ENCODE results near the gene MFN2.

The MFN2 gene

DNA sequence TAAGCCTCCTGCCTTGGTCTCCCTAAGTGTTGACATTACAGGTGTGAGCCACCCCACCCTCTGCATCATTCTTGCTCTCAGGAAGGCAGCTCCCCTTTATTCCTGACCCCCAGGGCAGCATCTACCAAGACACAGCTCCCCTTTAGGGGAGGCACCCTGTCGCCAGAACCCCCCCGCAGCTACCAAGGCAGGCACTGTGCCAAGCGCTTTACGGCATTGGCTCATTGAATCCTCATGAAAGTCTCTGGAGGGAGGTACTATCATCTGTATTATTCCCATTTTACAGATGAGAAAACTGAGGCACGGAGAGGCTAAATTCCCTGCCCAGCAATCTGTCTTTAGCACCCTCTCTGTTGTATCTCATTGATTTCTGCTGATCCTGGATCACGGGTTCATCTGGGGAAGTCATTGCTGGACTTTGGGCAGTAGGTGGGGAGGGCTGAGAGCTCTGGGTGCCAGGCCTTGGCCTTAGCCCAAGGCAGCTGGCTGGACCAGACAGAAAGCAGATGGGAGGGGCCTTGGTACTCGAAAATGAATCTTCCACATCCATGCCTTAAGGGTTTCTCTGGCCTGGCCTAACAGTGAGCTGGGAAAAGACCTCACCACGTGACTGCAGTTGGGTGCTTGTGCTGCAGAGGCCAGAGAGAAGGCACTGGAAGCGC lies 39.9 kb upstream of the MFN2 start:
- no peak overlapping the region for H3K4me3 ChIP-seq (ENCODE audit: insufficient read depth, low read depth, low read length, poor library complexity, severe bottlenecking)
- H3K4me1 ChIP-seq (ENCODE audit: control insufficient read depth, insufficient read depth, low read length, poor library complexity, severe bottlenecking), result no peaks in the 10 kb centered on the region
- H3K27me3 ChIP-seq (replicated peaks; ENCODE audit: control insufficient read depth, insufficient read depth, low read length, poor library complexity, severe bottlenecking), result no peaks in the 10 kb centered on the region
- DNase-seq, result no peak
- no peak overlapping the region for H3K27ac ChIP-seq (ENCODE audit: insufficient read depth, low read length, poor library complexity, severe bottlenecking)
- H3K36me3 ChIP-seq (ENCODE audit: control insufficient read depth, insufficient read depth, low read length), result no peaks in the 10 kb centered on the region
- no peaks in the 10 kb centered on the region for H3K9me3 ChIP-seq (ENCODE audit: control insufficient read depth, low read length)

DNA sequence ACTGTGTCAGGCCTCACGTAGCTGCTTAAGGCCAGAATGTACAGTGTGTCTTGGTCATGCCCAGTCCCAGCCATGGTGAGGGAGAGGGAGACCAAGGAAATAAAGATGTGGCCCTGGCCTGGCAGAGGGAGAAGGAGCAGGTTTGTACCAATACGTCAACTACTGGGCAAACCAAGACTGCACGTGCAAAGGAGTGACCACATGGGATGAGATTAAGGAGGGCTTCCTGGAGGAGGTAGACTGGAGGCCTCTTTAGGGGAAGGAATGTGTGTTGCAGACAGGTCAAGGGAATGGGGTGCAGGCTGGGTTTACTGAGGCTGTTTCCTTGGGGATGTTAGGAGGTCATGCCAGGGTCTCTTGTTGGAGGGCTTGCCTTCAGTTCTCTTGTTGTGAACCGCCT lies 38.0 kb upstream of the MFN2 start:
- no peak for DNase-seq
- H3K4me3 ChIP-seq (ENCODE audit: insufficient read depth, low read depth, low read length, poor library complexity, severe bottlenecking), result no peak overlapping the region
- no peaks in the 10 kb centered on the region for H3K4me1 ChIP-seq (ENCODE audit: control insufficient read depth, insufficient read depth, low read length, poor library complexity, severe bottlenecking)
- no peaks in the 10 kb centered on the region for H3K36me3 ChIP-seq (ENCODE audit: control insufficient read depth, insufficient read depth, low read length)
- no peak overlapping the region for H3K27ac ChIP-seq (ENCODE audit: insufficient read depth, low read length, poor library complexity, severe bottlenecking)
- H3K27me3 ChIP-seq (replicated peaks; ENCODE audit: control insufficient read depth, insufficient read depth, low read length, poor library complexity, severe bottlenecking), result no peaks in the 10 kb centered on the region
- no peaks in the 10 kb centered on the region for H3K9me3 ChIP-seq (ENCODE audit: control insufficient read depth, low read length)

DNA sequence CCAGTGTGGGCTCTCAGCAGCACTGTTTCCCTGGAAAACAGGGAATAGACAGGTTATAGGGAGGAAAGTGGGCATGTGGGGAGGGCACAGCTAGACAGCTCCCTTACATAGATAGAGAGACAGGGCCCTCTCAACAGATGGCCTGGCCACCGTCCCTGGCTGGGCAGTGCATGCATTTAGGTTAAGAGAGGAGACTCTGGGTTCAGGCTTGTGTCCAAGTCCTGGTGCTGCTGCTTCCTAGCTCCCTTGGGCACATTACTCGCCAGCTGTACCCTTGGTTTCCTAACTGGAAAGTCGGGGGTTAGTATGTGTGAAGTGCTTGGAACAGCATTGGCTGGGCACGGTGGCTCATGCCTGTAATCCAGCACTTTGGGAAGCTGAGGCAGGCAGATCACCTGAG lies 36.6 kb upstream of the MFN2 start:
- no peak overlapping the region for H3K27ac ChIP-seq (ENCODE audit: insufficient read depth, low read length, poor library complexity, severe bottlenecking)
- DNase-seq, result no peak
- no peaks in the 10 kb centered on the region for H3K27me3 ChIP-seq (replicated peaks; ENCODE audit: control insufficient read depth, insufficient read depth, low read length, poor library complexity, severe bottlenecking)
- no peaks in the 10 kb centered on the region for H3K9me3 ChIP-seq (ENCODE audit: control insufficient read depth, low read length)
- no peaks in the 10 kb centered on the region for H3K36me3 ChIP-seq (ENCODE audit: control insufficient read depth, insufficient read depth, low read length)
- H3K4me1 ChIP-seq (ENCODE audit: control insufficient read depth, insufficient read depth, low read length, poor library complexity, severe bottlenecking), result no peaks in the 10 kb centered on the region
- no peak overlapping the region for H3K4me3 ChIP-seq (ENCODE audit: insufficient read depth, low read depth, low read length, poor library complexity, severe bottlenecking)

DNA sequence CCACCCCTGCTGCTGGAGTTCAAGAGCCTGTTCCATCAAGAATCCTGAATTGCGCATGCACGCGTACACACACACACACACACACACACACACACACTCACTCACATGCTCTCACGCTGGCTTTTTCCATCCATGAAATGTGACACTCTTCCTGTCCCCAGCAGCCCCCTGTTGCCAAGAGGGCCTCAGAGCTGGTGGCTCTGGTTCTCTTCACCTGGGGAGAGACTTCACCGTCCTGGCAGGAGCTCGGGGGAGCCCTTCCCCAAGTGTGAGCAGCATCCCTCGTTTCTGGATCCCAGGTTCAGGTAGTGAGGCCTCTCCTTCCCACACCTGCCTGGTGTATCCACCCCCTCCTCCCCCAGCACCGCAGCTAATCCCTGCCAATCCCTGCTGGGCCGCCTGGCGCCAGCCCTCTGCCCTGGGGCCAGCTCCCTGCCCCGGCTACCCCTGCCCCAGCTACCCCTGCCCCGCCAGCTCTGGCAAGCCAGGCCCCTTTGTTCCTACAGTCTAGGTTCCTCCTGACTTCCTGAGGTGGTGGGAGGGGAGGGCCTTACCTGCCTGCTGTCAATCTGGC lies 35.8 kb upstream of the MFN2 start:
- no peak overlapping the region for H3K4me3 ChIP-seq (ENCODE audit: insufficient read depth, low read depth, low read length, poor library complexity, severe bottlenecking)
- no peaks in the 10 kb centered on the region for H3K36me3 ChIP-seq (ENCODE audit: control insufficient read depth, insufficient read depth, low read length)
- no peaks in the 10 kb centered on the region for H3K9me3 ChIP-seq (ENCODE audit: control insufficient read depth, low read length)

DNA sequence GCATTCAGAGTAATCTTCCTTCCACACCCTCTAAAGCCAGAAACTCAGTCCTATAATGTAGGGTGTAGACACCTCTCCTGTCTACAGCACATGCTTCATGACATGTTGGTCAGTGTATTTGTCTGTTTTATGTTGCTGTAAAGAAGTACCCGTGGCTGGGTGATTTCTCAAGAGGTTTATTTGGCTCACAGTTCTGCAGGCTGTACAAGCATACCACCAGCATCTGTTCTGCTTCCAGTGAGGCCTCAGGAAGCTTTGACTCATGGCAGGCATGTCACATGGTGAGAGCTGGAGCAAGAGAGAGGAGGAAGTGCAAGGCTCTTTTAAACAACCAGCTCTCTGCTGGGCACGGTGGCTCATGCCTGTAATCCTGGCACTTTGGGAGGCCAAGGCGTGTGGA lies 33.6 kb upstream of the MFN2 start:
- no peaks in the 10 kb centered on the region for H3K9me3 ChIP-seq (ENCODE audit: control insufficient read depth, low read length)
- no peak for DNase-seq
- H3K4me1 ChIP-seq (ENCODE audit: control insufficient read depth, insufficient read depth, low read length, poor library complexity, severe bottlenecking), result no peaks in the 10 kb centered on the region
- H3K36me3 ChIP-seq (ENCODE audit: control insufficient read depth, insufficient read depth, low read length), result no peaks in the 10 kb centered on the region
- H3K27me3 ChIP-seq (replicated peaks; ENCODE audit: control insufficient read depth, insufficient read depth, low read length, poor library complexity, severe bottlenecking), result no peaks in the 10 kb centered on the region
- H3K4me3 ChIP-seq (ENCODE audit: insufficient read depth, low read depth, low read length, poor library complexity, severe bottlenecking), result no peak overlapping the region
- H3K27ac ChIP-seq (ENCODE audit: insufficient read depth, low read length, poor library complexity, severe bottlenecking), result no peak overlapping the region

More for the DNA sequence above, 35.8 kb upstream of the MFN2 start:
- H3K27me3 ChIP-seq (replicated peaks; ENCODE audit: control insufficient read depth, insufficient read depth, low read length, poor library complexity, severe bottlenecking), result no peaks in the 10 kb centered on the region
- H3K27ac ChIP-seq (ENCODE audit: insufficient read depth, low read length, poor library complexity, severe bottlenecking), result no peak overlapping the region
- no peak for DNase-seq
- no peaks in the 10 kb centered on the region for H3K4me1 ChIP-seq (ENCODE audit: control insufficient read depth, insufficient read depth, low read length, poor library complexity, severe bottlenecking)

DNA sequence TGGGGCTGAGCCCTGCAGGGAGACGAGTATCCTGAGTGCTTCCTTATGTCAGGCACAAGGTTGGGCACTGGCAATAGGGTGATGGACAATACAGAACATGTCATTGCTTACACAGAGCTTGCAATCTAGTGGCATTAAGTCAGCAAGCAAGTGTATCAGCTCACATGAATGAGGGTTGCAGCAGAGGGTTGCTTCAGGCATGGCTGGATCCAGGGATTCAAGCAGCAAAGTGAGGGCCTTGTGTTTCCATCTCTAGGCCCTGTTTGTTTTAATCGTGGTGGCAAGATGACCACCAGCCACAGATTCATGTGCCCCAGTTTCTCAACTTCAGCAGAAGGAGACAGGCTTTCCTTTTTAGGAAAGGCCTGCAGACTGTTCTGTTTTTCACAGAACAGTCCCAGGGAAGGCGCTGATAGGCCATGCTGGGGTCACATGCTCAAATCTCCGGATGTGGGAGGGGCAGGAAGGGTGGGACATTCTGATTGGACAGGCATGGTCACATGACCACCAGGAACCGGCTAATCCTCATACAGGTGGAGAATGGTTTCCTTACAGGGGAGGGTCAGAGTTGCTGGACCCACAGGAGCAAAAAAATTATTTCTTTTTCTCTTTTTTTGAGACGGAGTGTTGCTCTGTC lies 31.3 kb upstream of the MFN2 start:
- DNase-seq, result no peak
- no peak overlapping the region for H3K27ac ChIP-seq (ENCODE audit: insufficient read depth, low read length, poor library complexity, severe bottlenecking)
- H3K27me3 ChIP-seq (replicated peaks; ENCODE audit: control insufficient read depth, insufficient read depth, low read length, poor library complexity, severe bottlenecking), result no peaks in the 10 kb centered on the region
- H3K4me1 ChIP-seq (ENCODE audit: control insufficient read depth, insufficient read depth, low read length, poor library complexity, severe bottlenecking), result no peaks in the 10 kb centered on the region
- no peaks in the 10 kb centered on the region for H3K9me3 ChIP-seq (ENCODE audit: control insufficient read depth, low read length)
- H3K4me3 ChIP-seq (ENCODE audit: insufficient read depth, low read depth, low read length, poor library complexity, severe bottlenecking), result no peak overlapping the region
- no peaks in the 10 kb centered on the region for H3K36me3 ChIP-seq (ENCODE audit: control insufficient read depth, insufficient read depth, low read length)

DNA sequence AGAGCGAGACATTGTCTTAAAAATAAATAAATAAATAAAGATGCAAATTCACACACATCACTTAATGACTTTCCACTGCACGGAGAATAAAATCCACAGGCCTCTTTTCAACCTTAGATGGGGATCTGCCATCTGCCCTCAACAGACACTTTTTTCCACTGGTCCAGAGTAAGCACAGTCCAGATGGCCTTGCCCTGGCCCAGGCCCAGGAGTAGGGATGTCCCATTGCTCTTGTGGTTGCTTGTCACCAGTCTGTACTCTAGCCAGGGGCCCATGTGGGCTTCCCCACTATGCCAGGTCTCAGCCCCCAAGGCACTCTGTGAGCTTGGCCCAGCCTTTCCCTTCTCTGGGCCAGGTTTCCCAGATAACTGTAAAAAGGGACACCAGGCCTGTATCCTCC lies 28.3 kb upstream of the MFN2 start:
- H3K27ac ChIP-seq (ENCODE audit: insufficient read depth, low read length, poor library complexity, severe bottlenecking), result no peak overlapping the region
- no peak for DNase-seq
- H3K4me3 ChIP-seq (ENCODE audit: insufficient read depth, low read depth, low read length, poor library complexity, severe bottlenecking), result no peak overlapping the region
- no peaks in the 10 kb centered on the region for H3K9me3 ChIP-seq (ENCODE audit: control insufficient read depth, low read length)
- H3K27me3 ChIP-seq (replicated peaks; ENCODE audit: control insufficient read depth, insufficient read depth, low read length, poor library complexity, severe bottlenecking), result no peaks in the 10 kb centered on the region
- H3K4me1 ChIP-seq (ENCODE audit: control insufficient read depth, insufficient read depth, low read length, poor library complexity, severe bottlenecking), result no peaks in the 10 kb centered on the region
- no peaks in the 10 kb centered on the region for H3K36me3 ChIP-seq (ENCODE audit: control insufficient read depth, insufficient read depth, low read length)

DNA sequence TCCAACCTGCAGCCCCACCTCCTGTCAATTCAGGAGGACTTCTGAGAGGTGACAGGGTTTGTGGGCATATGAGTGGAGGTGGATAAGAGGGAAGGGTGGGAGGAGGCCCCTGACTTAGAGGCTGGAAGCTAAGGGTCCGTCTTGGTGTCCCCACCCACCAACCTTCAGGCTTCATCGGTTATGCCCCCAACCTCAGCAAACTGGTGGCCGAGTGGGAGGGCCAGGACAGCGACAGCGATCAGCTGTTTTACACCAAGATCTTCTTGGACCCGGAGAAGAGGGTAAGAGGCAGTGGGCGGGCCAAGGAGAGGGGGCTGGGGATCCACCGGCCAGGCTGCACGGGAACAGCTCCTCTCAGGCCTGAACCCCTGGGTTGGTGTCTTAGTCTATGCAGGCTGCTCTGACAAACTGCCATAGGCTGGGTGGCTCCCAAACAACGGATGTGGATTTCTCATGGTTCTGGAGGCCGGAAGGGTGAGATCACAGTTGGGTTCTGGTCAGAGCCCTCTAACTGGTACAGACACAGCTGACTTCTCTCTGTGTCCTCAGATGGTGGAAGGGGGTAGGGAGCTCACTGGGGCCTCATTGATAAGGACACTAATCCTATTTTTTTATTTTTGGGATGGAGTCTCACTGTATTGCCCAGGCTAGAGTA lies 27.7 kb upstream of the MFN2 start:
- Histone ChIP-seq H3K27me3 (replicated peaks; ENCODE audit: control insufficient read depth, insufficient read depth, low read length, poor library complexity, severe bottlenecking) (no peaks in the 10 kb centered on the region), H3K4me3 (ENCODE audit: insufficient read depth, low read depth, low read length, poor library complexity, severe bottlenecking) (no peak overlapping the region), H3K9me3 (ENCODE audit: control insufficient read depth, low read length) (no peaks in the 10 kb centered on the region), H3K36me3 (ENCODE audit: control insufficient read depth, insufficient read depth, low read length) (no peaks in the 10 kb centered on the region), H3K27ac (ENCODE audit: insufficient read depth, low read length, poor library complexity, severe bottlenecking) (no peak overlapping the region), H3K4me1 (ENCODE audit: control insufficient read depth, insufficient read depth, low read length, poor library complexity, severe bottlenecking) (no peaks in the 10 kb centered on the region)
- DNase-seq, result no peak

DNA sequence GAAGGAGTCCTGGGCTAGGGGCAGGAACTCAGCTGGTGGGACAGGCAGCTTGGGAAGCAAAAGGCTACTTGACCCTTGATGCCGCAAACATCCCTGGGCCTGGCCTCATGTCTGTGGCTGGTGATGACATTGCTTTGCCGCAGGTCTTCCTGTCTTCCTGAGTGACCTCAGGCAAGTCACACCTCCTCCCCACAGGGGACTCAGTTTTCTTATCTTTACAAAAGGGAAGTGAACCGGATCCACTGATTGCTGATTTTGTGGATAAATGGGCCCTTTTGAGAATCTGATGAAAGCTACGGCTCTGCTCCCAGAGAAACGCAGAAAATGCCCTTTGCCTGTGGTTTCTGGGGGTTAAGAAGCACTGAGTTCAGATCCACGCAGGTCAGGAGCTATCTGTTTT lies 25.0 kb upstream of the MFN2 start:
- no peaks in the 10 kb centered on the region for H3K36me3 ChIP-seq (ENCODE audit: control insufficient read depth, insufficient read depth, low read length)
- H3K27ac ChIP-seq (ENCODE audit: insufficient read depth, low read length, poor library complexity, severe bottlenecking), result no peak overlapping the region
- no peaks in the 10 kb centered on the region for H3K4me1 ChIP-seq (ENCODE audit: control insufficient read depth, insufficient read depth, low read length, poor library complexity, severe bottlenecking)
- no peak overlapping the region for H3K4me3 ChIP-seq (ENCODE audit: insufficient read depth, low read depth, low read length, poor library complexity, severe bottlenecking)
- no peaks in the 10 kb centered on the region for H3K9me3 ChIP-seq (ENCODE audit: control insufficient read depth, low read length)
- H3K27me3 ChIP-seq (replicated peaks; ENCODE audit: control insufficient read depth, insufficient read depth, low read length, poor library complexity, severe bottlenecking), result no peaks in the 10 kb centered on the region
- DNase-seq, result no peak

DNA sequence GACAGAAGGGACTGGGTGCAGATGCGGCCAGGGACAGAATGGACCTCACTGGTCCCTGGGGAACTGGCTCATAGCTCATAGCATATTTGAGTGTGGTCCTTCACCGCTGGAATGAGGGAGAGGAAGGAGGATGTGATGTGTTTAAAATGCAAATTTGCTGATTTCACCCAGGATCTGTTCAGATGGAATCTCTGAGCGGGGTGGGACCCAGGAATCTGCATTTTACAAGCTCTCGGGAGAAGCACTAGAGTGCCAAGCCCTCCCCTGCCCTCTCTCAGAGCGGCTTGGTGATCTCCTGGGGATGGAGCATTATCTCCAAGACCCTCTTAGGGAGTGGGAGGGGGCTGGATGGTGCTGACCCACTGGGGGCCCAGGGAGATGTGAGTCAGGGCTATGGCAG lies 22.8 kb upstream of the MFN2 start:
- H3K27me3 ChIP-seq (replicated peaks; ENCODE audit: control insufficient read depth, insufficient read depth, low read length, poor library complexity, severe bottlenecking), result no peaks in the 10 kb centered on the region
- no peak overlapping the region for H3K4me3 ChIP-seq (ENCODE audit: insufficient read depth, low read depth, low read length, poor library complexity, severe bottlenecking)
- H3K27ac ChIP-seq (ENCODE audit: insufficient read depth, low read length, poor library complexity, severe bottlenecking), result no peak overlapping the region
- no peaks in the 10 kb centered on the region for H3K36me3 ChIP-seq (ENCODE audit: control insufficient read depth, insufficient read depth, low read length)
- no peaks in the 10 kb centered on the region for H3K4me1 ChIP-seq (ENCODE audit: control insufficient read depth, insufficient read depth, low read length, poor library complexity, severe bottlenecking)
- no peak for DNase-seq
- no peaks in the 10 kb centered on the region for H3K9me3 ChIP-seq (ENCODE audit: control insufficient read depth, low read length)

Measured in effector memory CD4-positive, alpha-beta T cell (primary cell).